GM12873 (cell line): ENCODE measurements around the gene ZNF460.

Experiments used
- CTCF ChIP-seq: IDR thresholded peaks from 2 replicates; pipeline ENCODE4 v1.5.1; 2012; ENCODE audit warnings: low read depth, mild to moderate bottlenecking, moderate library complexity, low read length, control low read depth; ENCODE audit not compliant: insufficient read depth; ENCODE audit errors: missing control alignments

Gene ZNF460

DNA sequence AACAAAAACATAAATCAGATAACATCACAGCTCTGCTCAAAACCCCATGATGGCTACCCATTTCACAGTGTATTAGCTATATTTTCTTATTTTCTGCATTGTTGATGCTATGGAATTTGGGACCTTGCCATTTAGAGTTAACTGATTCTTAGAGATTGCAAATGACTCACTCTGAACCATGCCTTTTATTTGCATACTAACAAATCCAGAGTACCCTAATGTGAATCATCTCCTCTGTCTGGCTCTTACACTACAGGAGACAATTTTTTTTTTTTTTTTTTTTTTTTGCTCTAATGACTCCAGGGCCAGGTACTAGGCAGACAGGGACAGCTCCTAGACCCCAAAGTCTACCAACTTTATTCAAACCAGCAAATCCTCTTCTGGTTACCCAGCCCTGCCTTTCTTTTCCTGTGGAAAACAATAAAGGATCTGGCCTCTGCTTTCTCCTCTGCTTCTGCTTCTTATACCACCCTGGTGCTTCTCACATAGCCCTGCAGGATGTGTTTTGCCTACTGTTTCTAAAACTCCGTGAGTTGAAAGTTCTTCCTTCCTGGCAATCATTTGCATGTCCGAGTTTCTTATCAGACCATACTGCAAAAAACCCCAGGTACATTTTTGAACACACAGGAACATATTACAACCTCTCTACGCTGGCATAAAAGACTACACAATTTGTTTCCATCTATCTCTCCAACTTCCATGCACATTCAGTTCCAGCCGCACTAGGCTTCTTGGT lies 10.6 kb upstream of the ZNF460 start:
- TF ChIP-seq CTCF: no peak

GRCh38 chr19:57271280-57271679 lies 9.0 kb upstream of the ZNF460 start:
- no peak for TF ChIP-seq CTCF

DNA sequence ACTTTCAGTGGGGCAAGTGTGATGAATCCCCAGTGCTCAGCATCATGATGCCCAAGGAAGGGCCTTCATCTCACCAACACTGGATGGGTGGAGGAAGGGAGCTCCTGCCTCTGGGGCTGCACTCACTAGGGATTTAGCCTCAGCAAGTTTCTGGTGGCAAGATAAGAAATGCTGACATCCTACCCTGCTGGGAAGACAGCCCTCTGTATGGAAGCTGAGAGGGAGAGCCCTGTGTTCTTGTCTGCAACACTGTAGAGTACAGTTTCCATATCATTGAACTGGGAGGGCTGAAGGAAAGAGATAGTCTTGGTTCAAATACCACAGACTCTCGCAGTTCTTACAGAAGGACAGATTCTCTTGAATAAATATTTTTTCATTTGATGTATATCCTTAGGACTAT lies 7.3 kb upstream of the ZNF460 start:
- TF ChIP-seq CTCF: no peak

DNA sequence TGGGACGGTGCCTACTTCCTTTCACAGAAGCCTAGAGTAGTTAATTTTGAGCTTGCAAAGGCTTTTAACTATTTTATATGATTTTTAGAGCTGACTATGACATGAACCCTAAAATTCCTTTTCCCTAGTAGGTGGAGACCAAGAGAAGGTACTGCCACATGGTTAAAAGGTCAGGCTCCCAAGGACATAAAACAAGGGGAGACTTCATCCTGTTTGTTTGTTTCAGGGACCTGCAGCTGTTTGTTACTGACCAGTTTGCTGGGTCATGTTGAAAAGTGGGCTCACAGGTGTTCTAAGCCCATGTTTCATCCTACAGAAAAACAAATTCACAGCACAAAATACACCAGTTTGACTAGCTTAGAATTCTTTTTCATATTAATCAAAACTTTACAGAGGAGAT lies 3.9 kb upstream of the ZNF460 start:
- no peak for TF ChIP-seq CTCF

- peak; percentile 34 for TF ChIP-seq CTCF
Observed at GRCh38 chr19:57279418-57280164, 694 bp upstream of the ZNF460 start.

DNA sequence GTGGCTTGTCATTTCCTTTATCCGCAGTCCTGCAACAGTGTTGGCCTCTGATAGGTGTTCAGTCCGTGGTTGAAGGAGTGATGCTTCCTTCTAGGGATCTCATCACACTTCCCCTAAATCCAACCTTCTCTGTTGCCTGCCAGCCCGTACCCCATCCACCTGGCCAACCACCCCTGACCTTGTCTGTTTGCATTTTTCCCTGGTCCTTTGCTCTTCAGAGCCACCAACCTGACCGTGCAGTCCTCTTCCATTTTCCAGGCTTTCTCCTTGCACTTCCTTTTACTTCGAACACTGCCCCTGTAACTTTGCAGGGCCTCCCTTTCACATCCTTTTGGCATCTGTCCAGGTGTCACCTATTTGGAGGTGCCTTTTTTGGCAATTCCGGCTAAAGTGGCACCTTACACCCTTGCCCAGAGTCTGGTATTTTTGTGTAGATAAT lies 696 bp downstream of the ZNF460 start:
- no peak for TF ChIP-seq CTCF

DNA sequence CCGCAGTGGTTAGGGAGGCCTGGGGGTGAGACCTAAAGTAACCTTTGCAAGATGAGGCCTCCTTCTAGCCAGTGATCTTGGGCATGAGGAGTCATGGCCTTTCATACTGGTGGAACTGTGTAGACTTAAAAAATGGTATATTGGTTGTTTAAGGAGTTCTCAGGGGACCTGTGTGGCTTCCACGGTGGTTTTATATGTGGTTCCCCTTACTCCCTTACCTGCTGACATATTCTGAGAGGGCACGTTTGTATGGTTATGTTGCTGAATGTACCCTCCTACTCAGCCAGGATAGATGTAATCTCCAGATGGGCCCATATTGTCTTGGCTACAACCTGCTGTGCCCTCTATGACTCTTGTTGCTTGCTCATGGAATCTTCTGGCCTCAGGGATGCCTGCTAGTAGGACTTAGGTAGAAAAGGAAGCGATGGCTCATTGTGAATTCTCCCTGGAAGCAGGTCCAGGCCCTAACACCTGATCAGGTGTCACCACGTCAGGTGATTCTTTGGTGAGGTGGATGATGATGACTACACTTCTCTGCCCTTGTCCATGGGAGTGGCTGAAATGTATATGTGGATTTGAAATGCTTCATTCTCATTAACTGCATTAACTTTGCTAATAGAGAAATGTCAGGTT lies 1.8 kb downstream of the ZNF460 start:
- no peak for TF ChIP-seq CTCF
